ENCODE data around the gene BFSP2.
"Not testable (repeated sequence)": the region's sequence is repeated elsewhere in the genome, so short reads cannot be mapped to it uniquely, and the experiment has no call there.

DNA sequence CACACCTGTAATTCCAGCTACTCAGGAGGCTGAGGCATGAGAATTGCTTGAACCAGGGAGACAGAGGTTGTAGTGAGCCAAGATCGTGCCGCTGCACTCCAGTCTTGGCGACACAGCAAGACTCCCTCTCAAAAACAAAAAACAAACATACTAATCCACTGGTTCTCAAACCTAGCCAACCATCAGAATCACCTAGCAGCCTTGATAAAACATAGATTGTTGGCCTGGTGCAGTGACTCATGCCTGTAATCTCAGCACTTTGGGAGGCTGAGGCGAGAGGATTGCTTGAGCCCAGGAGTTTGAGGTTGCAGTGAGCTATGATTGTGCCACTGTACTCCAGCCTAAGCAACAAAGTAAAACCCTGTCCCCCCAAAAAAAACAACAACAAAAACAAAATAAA, 121.1 kb downstream of the BFSP2 start:
- TF ChIP-seq, protein P1, sequence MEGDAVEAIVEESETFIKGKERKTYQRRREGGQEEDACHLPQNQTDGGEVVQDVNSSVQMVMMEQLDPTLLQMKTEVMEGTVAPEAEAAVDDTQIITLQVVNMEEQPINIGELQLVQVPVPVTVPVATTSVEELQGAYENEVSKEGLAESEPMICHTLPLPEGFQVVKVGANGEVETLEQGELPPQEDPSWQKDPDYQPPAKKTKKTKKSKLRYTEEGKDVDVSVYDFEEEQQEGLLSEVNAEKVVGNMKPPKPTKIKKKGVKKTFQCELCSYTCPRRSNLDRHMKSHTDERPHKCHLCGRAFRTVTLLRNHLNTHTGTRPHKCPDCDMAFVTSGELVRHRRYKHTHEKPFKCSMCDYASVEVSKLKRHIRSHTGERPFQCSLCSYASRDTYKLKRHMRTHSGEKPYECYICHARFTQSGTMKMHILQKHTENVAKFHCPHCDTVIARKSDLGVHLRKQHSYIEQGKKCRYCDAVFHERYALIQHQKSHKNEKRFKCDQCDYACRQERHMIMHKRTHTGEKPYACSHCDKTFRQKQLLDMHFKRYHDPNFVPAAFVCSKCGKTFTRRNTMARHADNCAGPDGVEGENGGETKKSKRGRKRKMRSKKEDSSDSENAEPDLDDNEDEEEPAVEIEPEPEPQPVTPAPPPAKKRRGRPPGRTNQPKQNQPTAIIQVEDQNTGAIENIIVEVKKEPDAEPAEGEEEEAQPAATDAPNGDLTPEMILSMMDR (IDR thresholded peaks at IDR 0.05 in 4 of 5, conservative IDR thresholded peaks at IDR 0.05 in 1 of 5): not testable (repeated sequence)
- not testable (repeated sequence) for TF ChIP-seq POLR2A (IDR thresholded peaks at IDR 0.05)

Data from gastrocnemius medialis (tissue), 4 donors.